Measurements from ENCODE around the gene SMIM5. TPM values are rescaled to one million over a fixed set of nuclear protein-coding genes. Genes with fewer than 3 reads are reported as not detected.

The SMIM5 gene
- total and polyA plus RNA-seq, 9 of the 15 experiments (the other 6 are each of a cell fraction or from before 2014, with no cell fraction given): 0.08 TPM; not detected in 8

GRCh38 chr17:75635610-75636202 lies 2.5 kb downstream of the SMIM5 start (continued):
- TF ChIP-seq ZBTB11 (CRISPR knock-in tag; IDR thresholded peaks at IDR 0.05): no peak
- TF ChIP-seq PTBP1 (IDR thresholded peaks at IDR 0.05; ENCODE audit: low read depth, low read length): no peak
- no peak for TF ChIP-seq ZNF41 (CRISPR knock-in tag; conservative IDR thresholded peaks at IDR 0.05)
- TF ChIP-seq STAT6 (CRISPR knock-in tag; IDR thresholded peaks at IDR 0.05): no peak
- no peak for TF ChIP-seq BRF2 (IDR thresholded peaks at IDR 0.05; ENCODE audit: borderline replicate concordance, insufficient read depth, insufficient read length)
- no peak for TF ChIP-seq MEF2A (IDR thresholded peaks at IDR 0.05; ENCODE audit: control insufficient read depth, low read depth, low read length)
- no peak for TF ChIP-seq HIVEP1 (CRISPR knock-in tag; IDR thresholded peaks at IDR 0.05)
- TF ChIP-seq TCF7 (IDR thresholded peaks at IDR 0.05; ENCODE audit: borderline replicate concordance): no peak
